Measurements from ENCODE around the gene EYA2.

EYA2 gene

GRCh38 chr20:46900086-46900485, 5.4 kb downstream of the EYA2 start:
- ATAC-seq, result no peak
- TF ChIP-seq ZC3H10 (CRISPR knock-in tag; IDR thresholded peaks at IDR 0.05) (no peak), ESRRG (CRISPR knock-in tag; IDR thresholded peaks at IDR 0.05) (no peak), ISL1 (CRISPR knock-in tag; IDR thresholded peaks at IDR 0.05) (no peak), CREB5 (CRISPR knock-in tag; IDR thresholded peaks at IDR 0.05; ENCODE audit: low read depth) (no peak)

GRCh38 chr20:46900826-46901225, 6.2 kb downstream of the EYA2 start:
- ATAC-seq, result no peak
- TF ChIP-seq POU6F1 (CRISPR knock-in tag; IDR thresholded peaks at IDR 0.05; ENCODE audit: borderline replicate concordance, low read depth), result no peak
- TF ChIP-seq ZFP3 (CRISPR knock-in tag; IDR thresholded peaks at IDR 0.05), result no peak
- TF ChIP-seq ARNTL (CRISPR knock-in tag; IDR thresholded peaks at IDR 0.05; ENCODE audit: borderline replicate concordance, low read depth), result no peak
- TF ChIP-seq OSR1 (CRISPR knock-in tag; IDR thresholded peaks at IDR 0.05), result no peak
- no peak for TF ChIP-seq GLIS3 (CRISPR knock-in tag; IDR thresholded peaks at IDR 0.05)
- no peak for TF ChIP-seq CREB5 (CRISPR knock-in tag; IDR thresholded peaks at IDR 0.05; ENCODE audit: low read depth)
- TF ChIP-seq RARB (CRISPR knock-in tag; IDR thresholded peaks at IDR 0.05), result no peak
- TF ChIP-seq ZNF70 (CRISPR knock-in tag; IDR thresholded peaks at IDR 0.05), result no peak
- no peak for TF ChIP-seq CSDC2 (CRISPR knock-in tag; IDR thresholded peaks at IDR 0.05)
- TF ChIP-seq SNAI2 (CRISPR knock-in tag; IDR thresholded peaks at IDR 0.05), result no peak

GRCh38 chr20:46901638-46902037, 7.0 kb downstream of the EYA2 start:
- ATAC-seq, result no peak

GRCh38 chr20:46903256-46903655, 8.6 kb downstream of the EYA2 start:
- ATAC-seq, result no peak
- TF ChIP-seq CSRNP3 (CRISPR knock-in tag; IDR thresholded peaks at IDR 0.05) (no peak), TSHZ2 (CRISPR knock-in tag; IDR thresholded peaks at IDR 0.05) (no peak), TCF4 (CRISPR knock-in tag; IDR thresholded peaks at IDR 0.05; ENCODE audit: borderline replicate concordance) (no peak), CREB5 (CRISPR knock-in tag; IDR thresholded peaks at IDR 0.05; ENCODE audit: low read depth) (no peak), SNAI2 (CRISPR knock-in tag; IDR thresholded peaks at IDR 0.05) (no peak), OSR1 (CRISPR knock-in tag; IDR thresholded peaks at IDR 0.05) (no peak), ZC3H10 (CRISPR knock-in tag; IDR thresholded peaks at IDR 0.05) (no peak), GLIS3 (CRISPR knock-in tag; IDR thresholded peaks at IDR 0.05) (no peak), ZNF70 (CRISPR knock-in tag; IDR thresholded peaks at IDR 0.05) (no peak), PPARA (CRISPR knock-in tag; IDR thresholded peaks at IDR 0.05; ENCODE audit: borderline replicate concordance) (no peak), POU6F1 (CRISPR knock-in tag; IDR thresholded peaks at IDR 0.05; ENCODE audit: borderline replicate concordance, low read depth) (no peak)

More at GRCh38 chr20:46901638-46902037, 7.0 kb downstream of the EYA2 start:
- no peak for TF ChIP-seq TSHZ2 (CRISPR knock-in tag; IDR thresholded peaks at IDR 0.05)

Measured in SK-N-SH treated with all-trans-retinoic acid at 6 μM for 48 hours (cell line).